ENCODE data around the gene CAMTA1.

Gene CAMTA1

DNA sequence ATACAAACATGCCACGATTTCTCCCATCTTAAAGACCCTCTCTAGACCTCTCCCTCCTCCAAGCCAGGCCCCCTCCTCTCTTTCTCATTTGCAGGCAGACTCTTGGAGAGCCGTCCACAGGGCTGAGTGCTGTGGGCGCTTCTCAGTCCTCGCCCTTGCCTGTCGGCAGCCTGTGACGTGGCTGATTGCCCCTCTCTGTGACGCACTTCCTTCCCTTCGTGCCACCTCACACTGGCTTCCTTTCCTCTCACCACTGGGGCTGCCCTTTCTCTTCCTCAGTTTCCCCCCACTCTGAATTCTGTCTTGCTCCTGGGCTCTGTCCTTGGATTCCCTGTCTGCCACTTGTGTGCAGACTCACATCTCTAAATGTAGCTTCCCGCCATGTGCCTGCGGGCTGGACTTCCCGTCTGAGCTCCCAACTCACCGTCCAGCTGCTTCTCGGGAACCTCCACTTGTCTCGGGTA lies 227.2 kb downstream of the CAMTA1 start:
- DNase-seq: no peak

DNA sequence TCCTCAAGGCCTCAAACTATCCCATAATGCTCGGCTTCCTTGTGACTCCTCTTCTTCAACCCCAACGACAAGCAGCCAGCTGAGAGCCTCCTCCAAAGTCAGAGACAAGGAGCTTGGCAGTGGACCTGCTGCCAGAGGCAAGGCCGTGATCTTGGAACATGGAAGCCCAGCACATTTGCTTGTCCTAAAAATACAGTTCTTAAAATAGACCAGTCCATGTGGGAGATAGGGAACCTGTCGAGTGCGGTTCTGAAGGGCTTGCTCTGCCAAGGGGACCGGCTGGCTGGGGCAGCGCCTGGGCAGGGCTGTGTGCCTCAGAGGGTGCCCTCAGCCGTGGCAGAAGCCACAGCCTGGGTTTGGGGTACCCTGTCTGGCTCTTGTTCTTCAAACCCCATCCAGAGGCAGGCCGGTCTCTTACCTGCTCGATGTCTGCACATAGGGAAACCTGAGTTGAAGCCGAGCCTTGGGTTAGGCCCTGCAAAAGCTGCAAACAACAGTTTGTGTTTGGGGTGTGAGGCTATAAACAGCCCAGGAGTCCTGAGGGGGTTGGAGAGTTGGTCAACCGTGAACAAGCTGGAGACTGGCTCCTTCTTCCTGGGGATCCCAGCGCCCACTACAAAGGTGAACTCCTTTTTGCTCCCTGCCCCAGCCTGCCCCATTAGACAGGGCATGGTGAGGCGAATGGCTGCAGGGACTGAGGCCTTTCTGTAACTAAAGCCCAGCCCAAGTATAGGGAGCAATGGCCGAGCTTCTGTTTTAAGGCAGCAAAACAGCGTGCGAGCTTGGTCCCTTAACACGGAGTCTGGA lies 228.8 kb downstream of the CAMTA1 start:
- DNase-seq: no peak

DNA sequence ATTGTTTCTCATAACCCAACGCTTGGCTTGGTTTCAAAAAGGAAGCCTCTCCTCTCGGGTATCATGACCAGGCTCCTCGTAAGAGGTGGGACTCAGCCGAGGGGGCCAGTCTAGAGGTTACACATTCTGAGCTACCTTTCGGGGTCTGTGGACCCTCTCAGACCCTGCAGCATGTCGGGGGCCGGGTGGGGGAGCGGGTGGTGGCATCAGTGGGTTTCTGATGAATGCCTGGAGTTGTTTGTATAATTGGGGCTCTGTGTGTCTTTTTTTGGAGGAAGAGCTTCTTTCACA lies 229.3 kb downstream of the CAMTA1 start:
- DNase-seq: no peak

DNA sequence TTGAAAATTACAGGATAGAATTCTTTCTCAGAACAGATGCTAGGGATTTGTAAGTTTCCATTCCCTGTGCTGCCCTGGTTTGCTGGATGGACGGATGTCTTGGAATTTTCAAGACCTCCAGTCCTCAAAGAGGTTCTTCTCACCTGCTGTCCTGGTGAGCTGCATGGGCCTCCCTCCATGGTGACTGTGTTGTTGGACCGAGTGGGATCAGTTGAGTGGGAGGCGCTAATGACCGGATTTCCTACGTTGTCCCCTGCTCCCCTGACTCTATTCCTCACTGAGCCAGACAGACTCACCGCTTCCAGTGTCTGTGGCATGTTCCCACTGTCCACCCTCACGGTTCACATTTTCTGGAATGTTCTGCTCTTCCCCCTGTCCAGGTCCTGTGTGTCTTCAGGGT lies 229.8 kb downstream of the CAMTA1 start:
- no peak for DNase-seq

DNA sequence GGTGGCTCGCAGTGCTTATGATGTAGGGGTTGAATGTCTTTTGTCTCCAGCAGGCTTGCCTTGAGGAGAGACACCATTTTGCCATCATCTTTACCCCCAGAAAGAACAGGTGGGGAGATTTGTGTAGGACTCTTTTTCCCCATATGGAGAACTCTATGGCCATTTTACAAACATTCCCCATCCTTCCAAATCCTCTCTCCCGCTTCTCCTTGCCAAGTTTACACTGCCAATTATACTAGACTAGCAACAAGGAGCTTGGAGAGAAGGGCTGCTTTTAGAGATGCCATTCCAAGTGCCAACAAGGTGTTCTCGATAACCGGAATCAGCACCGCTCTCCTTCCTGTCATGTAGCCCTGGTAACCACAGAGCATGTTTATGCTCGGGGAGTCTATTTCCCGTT lies 233.1 kb downstream of the CAMTA1 start:
- DNase-seq: no peak

DNA sequence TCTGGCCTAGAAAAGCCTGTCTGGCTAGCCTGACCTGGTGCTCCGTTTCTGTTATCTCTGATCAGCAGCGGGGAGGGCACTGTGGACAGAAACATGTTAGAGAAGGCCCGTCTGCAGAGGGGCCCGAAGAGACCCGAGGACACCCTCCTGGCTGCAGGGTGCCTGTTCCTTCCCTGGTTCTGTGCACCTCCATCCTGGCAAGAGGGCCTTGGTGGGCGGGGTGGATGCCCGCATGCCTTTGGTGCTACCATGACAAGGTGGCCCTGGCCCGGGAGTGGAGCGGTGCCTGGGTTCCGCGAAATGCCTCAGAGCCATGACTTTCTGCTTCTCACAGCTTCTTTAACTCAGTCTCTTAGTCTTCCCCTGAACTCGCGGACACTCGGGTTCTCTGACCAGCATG lies 233.6 kb downstream of the CAMTA1 start:
- DNase-seq: no peak

DNA sequence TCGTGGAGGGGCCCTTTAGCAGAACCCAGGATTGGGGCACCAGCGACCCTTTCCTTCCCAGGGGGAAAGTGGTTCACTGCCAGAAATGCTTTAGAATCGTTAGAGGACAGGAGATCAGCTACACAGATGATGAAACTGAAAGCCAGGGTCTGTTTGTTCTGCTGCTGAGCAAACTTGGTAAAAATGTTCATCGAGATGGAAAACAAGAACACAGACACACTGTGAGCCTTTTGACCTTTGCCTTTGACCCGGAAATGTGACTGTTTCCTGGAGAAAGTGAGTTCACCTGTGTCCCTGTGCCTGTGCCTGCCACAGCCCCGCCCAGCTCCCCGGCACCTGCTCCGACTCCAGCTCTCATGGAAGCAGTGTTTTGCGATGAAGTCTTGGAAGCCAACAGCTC lies 234.3 kb downstream of the CAMTA1 start:
- DNase-seq: no peak

DNA sequence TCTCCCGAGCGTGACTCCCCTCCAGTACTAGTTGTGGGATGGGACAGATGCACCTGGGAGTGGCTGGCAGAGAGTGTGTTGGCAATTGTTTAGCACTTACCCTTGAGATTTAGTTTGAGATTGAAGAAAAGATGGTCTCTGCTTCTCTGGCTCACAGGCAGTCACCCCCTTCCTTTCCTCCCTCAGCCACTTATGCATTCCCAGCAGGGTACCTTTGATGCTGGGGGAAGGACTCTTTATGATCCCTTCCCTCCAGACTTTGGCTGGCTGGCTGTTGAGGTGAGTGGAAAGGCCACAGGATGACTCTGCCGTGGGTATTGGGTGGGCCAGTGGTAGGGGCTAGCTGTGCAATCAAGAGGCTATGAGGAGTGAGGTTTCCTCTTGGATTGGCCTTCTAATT lies 236.8 kb downstream of the CAMTA1 start:
- no peak for DNase-seq

DNA sequence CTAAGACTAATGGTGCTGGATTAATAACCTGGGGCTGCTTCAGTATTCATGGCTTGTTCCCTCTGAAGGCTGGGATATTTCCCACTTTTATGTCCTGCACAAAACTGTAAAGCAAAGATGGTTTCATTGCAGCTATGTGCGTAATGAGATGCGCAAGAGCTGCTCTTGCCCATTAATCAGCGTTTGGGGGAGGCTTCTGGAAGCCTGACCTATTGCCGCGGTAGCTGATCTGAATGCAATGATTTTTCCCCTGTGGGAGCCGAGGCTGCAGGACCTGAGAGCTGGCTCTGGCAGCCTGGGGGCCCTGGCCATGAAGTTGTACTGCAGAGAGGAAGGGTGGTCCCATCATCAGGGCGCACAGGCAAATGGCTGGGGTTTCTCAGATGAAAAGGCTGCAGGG lies 239.8 kb downstream of the CAMTA1 start:
- DNase-seq: no peak

DNA sequence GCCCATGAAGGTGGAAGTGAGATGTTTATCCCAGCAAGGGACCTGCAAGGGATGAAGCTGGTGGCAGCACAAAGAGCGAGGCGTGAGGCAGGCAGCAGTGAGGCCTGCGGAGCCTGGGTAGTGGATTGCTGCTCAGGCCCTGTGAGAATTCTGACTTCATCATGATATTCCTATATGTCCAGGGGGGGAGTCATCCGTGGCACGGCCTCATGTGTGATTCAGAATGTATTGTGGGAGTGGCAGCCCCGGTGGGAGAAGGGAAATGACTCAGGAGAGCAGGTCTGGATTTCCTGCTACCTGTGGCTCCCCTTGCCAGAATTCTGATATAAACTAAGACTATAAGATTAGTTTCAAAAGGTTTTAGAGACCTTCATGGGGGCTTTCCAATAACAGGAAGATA lies 240.9 kb downstream of the CAMTA1 start:
- DNase-seq: no peak

DNA sequence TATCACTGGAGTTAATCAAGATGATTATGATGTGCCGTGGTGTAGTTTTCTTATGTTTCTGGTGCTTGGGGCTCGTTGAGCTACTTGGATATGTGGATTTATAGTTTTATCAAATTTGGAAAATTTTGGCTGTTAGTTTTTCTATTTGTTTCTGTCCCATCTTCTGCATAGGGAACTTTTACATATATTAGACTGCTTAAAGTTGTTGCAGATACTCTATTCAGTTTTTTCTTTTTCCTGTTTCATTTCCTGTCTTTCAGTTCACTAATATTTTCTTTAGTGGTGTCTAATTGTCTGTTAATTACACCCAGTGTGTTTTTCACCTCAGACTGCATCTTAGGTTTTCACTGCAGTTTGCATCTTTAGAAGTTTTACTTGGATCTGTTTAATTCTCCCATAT lies 247.7 kb downstream of the CAMTA1 start:
- DNase-seq: no peak

DNA sequence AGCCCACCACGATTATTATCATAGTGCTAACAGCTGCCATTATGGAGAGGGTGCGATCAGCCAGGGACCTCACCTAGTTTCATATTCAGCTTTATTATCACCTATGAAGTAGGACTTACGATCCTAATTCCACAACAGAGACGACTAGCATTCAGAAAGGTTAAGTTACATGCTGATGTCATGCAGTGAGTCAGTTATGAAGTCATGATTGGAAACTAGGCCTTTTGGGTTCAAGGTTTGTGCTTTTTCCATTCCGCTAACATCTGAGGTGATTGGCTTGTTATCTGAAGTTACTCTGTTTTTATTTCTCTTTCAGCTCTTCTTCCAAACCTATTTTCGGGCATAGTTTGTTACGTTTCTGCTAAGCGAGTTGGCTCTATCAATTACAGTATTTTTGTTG lies 251.1 kb downstream of the CAMTA1 start:
- DNase-seq: no peak

DNA sequence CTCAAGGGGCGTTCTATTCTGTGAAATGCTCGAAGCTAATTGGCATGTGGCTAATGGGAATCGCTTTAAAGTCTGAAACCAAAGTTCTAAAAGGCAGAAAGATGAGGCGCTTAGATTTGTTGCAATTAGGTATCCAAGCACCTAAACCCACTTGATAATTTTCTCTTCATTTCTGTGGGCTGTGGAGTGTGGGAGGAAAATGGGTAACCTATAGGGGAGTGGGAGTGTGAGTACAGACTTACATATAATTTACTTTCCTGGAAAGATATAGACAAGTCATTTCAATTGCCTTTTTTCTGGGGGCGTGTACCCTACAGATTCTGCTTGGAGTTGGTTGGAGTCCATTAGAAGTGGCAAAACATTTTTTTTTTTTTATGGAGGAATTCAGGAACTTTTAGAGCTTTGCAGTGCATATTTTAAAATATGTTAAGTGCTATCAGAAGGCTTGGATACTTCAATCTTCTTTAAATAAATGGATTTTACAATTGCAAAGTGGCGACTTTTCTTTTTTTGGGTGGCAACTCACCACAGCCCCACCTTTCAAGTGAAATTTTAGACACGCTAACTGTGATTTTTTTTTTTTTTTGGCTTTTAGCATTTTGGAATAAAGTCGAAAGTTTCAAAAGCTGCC lies 254.5 kb downstream of the CAMTA1 start:
- no peak for DNase-seq

DNA sequence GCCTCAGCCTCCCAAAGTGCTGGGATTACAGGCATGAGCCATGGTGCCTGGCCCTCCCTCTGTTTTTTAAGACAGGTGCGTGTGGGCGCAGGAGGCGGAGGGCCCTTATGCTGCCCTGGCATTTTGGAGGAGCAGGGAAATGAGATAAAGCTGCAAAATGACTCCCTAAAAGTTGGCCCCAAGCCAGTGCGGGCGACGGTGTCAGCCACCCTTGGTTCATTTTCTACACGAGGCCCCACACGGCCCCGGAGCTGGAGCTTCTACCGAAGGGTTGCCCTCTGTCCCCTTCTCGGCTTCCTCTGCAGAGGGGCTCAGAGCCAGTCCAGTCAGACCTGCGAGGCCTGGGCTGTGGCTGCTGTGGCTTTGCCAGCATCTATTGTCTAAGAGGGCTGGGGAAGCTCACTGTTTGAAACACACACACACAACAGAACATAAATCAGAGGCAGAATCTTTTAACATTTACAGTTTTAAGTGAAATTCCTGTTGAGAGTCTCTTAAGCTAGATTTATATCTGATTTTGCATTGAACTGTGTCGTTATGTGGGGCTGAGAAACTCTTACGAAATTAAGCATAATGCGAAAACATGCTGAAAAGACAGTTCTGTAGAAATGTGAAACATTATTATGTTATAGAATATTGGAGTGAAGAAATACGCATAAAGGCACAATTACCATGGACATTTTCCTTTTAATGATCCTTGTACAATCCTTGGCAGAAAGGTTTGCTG lies 255.9 kb downstream of the CAMTA1 start:
- no peak for DNase-seq

DNA sequence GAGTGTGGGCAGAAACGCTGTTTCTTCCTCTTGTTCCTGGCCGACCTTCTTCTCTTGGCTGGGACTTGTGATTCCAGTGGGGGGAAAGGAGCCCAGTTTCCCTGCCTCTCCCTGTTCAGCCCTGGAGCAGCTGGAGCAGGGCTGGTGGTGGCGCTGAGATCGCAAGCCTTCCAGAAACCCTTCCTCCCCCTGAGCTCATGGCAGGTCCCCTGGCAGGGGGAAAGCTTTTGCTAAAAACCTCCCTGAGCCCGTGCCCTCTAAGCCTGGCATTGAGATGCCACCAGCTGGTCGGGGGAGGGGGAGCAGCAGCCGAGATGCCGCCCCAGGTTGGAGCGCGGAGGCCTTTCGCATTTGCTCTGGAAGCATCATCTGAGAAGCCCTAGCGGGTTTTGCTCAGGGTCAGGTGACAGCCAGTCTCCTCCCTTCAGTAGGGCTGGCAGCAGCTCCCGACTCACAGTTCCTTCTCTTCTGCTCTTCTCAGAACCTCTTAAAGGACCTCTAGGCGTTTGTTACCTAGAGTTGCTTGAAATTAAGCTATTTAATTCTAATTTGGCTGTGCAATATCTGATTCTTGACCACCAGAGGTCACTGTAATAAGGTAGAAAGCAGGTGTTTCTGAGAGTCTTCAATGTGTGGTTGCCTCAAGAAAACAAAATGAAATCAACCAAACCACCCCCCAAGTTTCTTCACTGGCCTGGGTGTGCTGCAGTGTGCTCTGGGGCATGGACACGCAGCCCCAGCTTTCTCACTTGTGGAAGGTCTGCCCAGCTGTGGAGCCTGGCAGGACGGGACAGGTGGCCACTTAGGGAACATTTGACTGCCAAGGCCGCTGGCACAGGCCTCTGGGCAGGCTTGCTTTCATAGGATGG lies 257.3 kb downstream of the CAMTA1 start:
- no peak for DNase-seq

DNA sequence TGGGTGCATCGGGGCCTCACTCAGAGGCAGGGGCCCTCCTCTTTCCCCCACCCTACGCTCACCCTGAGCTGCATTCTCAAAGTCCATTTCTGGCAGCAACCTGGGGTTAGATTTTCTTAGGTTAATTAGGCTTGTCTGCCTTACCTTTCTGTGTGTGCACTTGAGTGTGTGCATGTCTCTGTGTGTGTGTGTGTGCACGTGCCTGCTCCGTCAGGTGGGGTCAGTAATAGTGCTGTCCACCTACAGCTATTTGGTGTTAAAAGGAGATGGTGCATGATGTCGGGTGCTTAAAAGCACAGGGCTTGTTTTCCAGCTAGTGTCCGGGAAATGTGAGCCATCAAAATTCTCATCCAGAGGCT lies 257.9 kb downstream of the CAMTA1 start:
- DNase-seq: no peak

DNA sequence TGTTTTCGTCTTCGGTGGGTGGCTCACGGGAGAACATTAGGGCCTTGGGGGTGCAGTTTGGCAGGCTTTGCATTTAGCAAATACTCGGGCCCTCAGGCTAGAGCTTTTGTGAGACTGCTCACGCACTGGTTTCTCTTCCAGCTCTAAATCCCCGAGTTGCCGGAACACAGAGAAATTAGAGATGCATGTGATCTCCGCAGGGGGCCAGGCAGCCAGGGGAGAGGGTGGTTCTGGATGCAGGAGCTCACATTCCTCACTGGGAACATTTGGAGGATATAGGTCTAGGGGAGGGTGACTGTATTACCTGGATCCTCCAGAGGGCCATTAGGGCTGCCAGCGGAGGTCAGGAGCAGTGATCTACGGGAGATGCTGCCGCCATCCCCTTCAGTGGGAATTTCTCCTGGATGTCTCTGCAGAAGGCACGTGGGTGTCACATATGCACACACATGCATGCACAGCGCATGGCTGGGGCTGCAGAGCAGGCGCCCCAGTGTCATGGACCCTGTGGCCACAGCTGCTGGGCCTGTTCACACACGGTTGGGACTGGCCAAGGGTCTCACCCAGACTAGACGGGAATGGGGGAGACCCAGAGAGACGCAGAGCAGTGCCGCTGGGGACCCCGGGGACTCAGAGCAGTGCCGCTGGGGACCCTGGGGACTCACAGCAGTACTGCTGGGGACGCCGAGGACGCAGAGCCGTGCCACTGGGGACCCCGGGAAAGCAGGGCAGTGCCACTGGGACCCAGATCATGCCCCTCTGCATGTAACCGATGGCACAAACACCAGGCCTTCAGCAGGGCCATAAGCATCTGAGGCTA lies 258.7 kb downstream of the CAMTA1 start:
- DNase-seq: no peak

DNA sequence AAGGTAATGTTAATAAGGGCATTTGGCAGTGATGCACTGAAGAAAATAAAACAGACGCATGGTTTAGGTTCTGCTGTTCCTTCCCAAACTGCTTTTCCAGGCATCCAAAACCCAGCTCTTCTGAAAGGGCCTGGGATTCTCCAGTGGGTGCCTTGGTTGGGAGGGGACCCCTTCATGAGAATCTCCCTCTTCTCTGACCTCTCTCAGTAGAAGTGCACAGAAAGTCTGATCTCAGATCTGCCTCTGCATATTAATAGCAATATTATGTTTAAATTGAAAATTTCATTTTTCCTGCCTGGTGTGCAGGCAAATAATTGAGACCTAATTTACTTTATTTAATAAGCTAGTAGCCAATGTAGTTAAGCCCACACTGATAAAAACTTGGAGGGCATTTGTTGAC lies 260.6 kb downstream of the CAMTA1 start:
- DNase-seq: no peak

DNA sequence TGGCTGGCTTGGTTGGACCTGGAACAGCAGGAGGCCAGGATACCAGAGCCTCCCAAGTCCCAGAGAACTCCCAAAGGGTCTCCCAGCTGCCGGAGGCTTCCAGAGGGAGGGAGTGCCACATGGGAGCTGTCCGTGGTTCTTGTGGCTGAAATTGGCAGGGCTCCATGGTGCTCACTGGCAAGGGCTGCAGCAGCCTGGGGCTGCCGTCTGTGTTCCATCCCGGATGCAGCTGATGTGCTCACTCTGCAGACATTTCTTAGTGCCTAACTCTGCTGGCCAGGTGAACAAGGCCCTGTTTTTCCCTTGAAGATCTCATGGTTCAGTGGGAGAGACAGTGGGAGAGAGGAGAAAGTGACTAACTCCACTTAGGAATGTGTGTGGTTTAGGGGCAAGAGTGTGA lies 261.1 kb downstream of the CAMTA1 start:
- no peak for DNase-seq

DNA sequence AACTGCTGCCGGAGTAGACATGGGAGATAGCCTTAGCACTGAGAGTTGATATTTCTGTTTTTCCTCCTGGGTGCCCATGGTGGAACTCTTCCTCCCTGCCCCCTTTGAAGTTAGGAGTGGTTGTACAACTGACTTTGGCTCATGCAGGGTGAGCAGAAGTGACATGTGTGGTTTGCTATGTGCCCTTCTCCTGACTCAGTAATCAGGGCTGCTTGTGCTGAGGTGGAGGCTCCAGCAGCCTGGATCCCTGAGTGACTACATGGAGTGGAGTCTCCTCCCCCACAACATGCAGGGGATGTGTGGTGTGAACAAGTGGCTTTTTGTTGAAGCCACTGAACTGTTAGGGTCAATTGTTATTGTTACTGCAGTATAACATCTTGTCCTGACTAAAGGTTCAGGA lies 261.6 kb downstream of the CAMTA1 start:
- no peak for DNase-seq

DNA sequence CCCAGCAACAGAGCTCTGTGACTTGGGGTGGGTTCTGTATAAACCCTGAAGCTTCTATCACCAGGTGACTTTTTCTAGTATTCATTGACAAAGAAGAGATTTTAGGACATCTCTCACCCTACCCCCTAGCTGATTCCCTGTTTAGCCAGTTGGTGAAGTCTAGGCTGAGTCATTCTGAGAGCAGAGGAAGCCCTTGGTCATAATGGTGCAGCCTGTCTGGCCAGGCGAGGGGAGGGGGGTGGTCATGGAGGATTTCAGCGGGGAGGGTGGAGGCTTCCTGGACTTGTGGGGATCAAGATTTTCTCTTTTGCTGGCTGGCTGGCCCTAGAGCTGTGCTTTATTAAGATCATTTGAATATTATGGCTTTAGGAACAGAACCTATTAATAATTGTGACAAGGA lies 262.6 kb downstream of the CAMTA1 start:
- no peak for DNase-seq

DNA sequence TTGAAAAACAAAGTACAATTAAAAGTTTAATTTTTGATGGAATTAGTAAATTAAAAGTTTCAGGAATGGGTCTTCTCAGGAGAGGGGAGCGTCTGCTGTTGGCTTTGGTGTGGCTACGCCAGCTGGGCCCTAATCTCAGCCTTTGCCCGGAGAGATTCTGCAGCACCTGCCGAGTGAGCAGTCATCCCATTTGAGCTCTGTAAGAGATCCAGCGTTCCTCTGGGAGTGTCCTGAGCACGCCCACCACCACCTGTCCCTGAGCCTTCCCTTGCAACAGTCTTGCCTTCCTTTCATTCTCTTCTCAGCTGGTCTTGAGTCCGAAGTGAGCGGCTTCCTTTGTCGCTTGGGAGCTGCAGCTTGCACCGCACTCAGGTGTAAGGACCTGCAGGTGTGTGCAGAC lies 263.1 kb downstream of the CAMTA1 start:
- DNase-seq: no peak

All from effector CD4-positive, alpha-beta T cell (primary cell).